Right renal cortex interstitium (tissue), 3 donors: ENCODE results near the gene SLC7A1. TPM values are rescaled to one million over a fixed set of nuclear protein-coding genes. Genes with fewer than 3 reads are reported as not detected.

Experiments used
- DNase-seq, 3 donors: peaks; one replicate each; pipeline ENCODE4 v3.0.0-alpha.2; 2013; ENCODE audit warnings: low read depth in 3 of 3, low spot score in 2 of 3
- polyA plus RNA-seq, 3 donors: library from polyadenylated mRNA; unstranded; fragments of 120-200 nt; gene quantifications; one replicate each; pipeline ENCODE4 v1.2.1, GENCODE V29; 2013; ENCODE audit not compliant: insufficient read length in 3 of 3

The SLC7A1 gene
- polyA plus RNA-seq, 3 donors, result 15.3 to 16.8 (median 15.6) TPM

- DNase-seq, result no peak
Measured at GRCh38 chr13:29496241-29496712, 99.2 kb downstream of the SLC7A1 start.

GRCh38 chr13:29494520-29494919 is 101.0 kb downstream of the SLC7A1 start:
- no peak for DNase-seq

DNA sequence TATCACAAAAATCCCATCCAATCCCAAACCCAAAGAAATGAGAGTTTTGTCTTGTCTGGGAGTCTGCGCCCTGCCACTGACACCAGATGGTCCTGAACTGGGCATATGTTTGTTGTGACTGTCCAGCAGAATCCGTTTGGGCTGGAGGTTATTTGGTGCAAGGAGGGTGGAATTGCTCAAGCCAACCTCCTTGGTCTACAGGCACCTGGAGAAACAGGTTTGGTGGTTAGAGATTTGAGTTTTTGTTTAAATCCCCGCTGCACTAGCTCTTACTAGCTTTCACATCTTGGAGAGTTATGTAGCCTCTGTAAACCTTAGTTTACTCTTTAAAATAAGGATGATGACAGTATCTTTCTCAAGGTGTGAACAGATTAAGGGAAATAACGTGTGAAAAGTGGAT is 101.7 kb downstream of the SLC7A1 start:
- no peak for DNase-seq

DNA sequence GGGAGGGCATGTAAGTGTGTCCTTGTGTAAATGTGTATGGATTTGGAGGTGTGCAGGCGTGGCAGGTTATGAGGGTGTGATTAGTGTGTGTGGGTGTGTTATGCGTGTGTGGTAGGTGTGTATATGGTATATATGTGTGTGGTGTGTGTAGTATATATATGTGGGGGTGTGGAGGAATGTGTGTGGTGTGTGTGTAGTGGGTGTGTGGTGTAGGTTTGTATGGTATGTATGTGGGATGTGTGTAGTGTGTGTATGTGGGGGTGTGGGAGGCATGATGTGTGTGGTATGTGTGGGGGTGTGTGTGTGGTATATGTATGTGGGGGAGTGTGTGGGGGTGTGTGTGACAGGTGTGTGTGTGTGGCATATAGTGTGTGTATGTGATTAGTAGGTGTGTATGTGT is 104.2 kb downstream of the SLC7A1 start:
- no peak for DNase-seq

DNA sequence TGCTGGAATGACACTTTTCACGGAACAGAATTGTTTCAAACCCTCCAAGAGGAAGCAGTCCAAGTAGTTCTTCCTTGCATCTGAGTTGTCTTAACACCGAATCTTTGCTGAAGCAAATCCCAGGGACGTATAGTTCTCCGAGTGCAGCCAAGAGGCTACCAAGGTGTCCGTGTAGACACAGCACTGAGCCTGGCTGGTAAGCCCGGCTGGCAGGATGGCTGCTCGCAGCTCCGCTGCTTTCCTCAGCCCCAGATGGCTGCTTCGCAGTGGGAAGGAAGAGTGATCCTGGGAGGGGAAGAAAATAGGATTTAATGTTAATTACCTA is 105.0 kb downstream of the SLC7A1 start:
- DNase-seq, result no peak

DNA sequence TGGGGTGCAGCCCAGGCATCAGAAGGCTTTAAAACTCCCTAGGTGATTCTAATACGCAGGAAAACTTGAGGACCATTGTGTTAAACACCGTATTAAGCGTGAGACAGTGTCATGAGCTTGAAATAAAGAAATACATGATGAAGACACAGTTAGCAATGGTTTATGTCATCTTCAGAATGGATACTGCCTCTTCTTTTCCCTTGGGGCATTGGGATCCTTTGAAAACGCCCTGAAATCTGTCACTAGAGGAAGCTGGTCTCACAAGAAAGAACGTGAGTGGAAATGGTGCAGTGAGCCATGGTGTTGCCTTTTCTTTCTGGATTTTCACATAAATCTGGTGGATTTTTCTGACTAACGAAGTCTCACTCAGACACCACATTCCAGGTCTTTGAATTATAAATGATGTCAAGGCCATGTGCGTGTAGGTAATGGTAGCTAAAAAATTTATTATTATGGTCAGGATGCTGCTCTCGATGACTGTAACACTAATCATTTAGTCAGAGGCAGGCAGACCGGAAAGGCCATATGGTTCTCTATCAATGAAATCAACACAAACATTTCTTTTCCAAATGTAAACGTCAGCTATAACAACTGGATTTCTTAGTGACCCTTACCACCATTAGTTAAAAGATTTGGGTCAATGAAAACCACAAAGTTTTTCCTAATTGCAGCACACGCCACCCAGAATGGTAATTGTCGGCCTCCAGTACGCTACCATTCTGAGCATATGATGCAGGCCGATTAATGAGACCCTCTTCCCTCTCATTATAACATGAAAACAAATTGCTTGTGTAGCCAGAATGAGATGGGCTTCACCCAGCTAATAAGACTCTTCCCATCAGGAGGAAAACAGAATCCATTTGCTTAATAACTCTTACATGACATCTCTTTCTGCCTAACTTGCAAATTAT is 105.6 kb downstream of the SLC7A1 start:
- DNase-seq, result no peak

DNA sequence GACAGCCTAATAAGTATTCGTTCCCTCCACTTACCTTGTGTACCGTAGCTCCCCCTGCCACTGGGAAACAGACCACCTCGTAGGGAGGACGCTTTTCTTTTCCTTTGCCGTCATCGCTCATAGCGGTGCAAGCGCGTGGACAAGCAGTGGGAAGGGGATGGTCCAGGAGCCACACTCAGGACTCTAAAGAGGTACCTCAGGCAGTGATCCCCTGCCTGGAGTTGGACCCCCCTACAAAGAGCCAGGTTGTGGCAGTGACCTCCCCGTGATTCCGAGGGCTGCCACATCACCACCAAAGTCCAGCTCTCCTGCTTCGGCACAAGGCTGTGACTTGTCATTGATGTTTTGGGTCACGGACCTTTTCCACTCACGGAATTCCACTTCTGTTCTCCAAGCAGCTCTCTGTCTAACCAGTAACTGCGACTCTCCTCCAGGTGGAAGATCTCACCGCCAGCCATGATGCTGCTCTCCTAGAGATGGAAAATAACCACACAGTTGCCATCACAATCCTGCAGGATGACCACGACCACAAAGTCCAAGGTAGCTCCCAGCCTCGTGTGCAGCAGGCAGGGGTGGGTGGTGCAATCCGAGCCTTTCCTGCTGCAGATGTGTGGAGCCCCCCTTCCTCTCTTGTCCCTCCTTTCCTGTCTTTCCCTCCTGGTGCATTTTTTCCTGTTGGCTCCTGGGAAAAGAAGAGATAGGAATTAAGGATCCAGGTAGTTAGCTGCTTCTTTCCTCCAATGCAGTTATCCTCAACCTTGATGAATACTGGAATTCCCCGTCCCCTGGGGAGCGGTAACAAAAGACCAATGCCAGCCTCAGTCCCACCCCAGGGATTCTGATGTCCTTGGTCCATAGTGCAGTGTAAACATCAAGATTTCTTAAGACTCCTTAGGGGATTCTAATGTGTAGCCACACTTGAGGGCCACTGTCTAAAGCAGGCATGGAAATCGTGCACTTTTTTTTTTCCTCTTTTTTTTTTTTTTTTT is 107.7 kb downstream of the SLC7A1 start:
- DNase-seq, result no peak

DNA sequence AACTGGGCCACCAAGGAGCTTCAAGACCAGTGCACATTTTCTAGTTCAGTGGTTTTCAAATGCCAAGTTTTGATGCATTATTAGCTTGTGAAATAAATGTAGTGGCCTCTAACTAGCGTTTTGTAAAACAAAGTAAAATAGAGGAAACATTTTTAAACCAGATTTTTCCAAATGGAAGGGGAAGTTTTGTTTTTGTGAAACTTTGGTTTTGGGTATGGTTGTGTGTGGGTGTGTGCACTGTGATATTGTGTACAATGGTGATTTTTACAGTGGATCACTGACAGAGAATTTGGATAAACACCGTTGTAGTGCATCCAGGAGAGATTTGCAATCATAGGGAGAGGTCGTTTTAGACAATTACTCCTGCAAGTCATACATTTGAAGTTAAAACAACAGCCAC is 108.9 kb downstream of the SLC7A1 start:
- DNase-seq, result no peak

DNA sequence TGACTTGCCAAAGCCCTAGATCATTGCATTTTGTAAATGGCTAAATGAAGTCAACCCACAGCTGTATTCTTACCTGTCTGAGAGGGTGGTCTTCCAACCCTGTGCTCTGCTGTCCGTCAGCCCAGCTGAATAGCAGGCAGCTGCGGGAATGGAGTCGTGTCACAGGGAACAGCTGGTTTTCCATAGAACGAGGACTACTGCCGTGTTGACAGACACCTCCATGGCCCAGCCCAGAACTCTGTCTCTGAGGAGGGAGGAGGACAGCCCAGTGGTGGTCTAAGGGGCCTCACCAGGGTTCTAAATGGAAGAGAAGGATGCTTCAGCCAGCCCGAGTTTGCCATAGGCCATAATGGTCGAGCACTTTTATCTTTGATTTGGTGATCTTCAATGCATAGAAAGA is 110.7 kb downstream of the SLC7A1 start:
- no peak for DNase-seq

DNA sequence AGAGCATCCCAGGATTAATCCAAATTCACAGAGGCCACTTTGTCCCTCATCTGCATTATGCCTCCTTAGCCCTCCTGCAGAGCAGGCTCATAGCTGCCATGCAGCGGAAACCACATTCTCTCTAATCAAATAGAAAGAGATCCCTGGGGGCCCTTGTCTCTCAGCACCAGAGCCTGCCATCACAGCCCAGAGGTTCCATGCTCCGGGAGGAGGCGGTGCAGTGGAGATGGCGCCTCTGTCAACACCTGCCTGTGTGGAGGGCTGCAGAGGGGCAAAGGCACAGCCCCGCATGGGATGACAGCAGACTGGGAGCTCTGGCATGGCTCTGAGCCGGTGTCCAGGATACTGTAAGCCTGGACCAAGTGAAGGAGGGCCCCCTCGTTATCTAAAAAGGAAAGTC is 111.3 kb downstream of the SLC7A1 start:
- DNase-seq, result no peak

DNA sequence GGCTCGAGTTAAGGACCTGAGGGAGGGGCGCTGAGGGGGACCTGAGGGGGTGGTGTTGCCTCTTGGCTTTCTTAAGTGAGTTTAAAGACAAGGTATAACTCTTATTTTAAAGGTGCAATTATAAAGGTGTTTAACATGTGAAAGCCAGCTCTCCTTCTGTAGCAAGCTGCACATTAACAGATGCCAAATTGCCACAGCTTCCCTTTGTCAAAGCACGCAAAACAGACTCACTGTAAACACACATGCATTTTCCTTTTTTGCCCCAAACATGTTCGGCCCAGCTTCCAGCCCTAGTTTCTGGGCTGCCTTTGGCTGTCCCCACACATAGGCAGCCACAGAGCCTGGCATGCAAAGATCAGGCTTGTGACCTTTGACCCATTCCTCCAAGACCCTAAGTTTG is 111.9 kb downstream of the SLC7A1 start:
- no peak for DNase-seq

DNA sequence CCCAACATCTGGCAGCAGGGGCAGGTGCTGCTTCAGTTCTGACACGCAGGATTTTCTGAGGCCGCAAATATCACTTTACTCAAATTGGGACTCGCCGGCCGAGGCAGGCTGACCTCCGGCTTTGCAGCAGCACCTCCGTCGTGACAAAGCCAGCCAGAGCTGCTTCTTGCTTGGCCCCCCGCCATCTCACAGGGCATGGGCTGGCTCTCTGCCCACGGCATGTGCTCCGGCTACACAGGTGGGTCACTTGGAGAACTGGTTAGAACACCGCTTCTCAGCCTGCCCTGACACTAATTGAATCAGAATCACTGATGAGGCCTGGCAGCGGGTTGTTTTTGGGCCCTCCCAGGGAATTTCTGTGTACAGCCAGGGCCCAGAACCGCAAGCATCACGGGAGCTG is 112.3 kb downstream of the SLC7A1 start:
- DNase-seq, result no peak

DNA sequence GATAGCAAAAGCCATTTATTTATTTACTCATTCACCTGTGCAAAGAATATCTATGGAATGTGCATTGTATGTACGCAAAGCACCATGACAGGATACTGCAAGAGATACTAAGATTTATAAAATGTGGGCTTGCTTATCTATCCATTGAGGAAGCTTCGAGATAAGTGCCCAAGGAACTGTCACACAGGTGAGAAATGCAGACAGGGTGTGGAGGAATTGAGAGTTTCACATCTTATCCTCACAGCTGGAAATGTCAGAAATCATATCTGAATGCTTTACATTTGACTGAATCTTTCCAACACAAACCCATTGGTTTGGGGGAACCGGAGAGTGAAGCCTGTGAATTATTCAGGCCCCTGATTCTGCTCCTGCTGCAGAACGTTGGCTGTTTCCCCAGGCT is 113.0 kb downstream of the SLC7A1 start:
- no peak for DNase-seq

- no peak for DNase-seq
Measured at GRCh38 chr13:29481603-29482002, 113.9 kb downstream of the SLC7A1 start.

- no peak for DNase-seq
Measured at GRCh38 chr13:29480893-29481525, 114.5 kb downstream of the SLC7A1 start.

DNA sequence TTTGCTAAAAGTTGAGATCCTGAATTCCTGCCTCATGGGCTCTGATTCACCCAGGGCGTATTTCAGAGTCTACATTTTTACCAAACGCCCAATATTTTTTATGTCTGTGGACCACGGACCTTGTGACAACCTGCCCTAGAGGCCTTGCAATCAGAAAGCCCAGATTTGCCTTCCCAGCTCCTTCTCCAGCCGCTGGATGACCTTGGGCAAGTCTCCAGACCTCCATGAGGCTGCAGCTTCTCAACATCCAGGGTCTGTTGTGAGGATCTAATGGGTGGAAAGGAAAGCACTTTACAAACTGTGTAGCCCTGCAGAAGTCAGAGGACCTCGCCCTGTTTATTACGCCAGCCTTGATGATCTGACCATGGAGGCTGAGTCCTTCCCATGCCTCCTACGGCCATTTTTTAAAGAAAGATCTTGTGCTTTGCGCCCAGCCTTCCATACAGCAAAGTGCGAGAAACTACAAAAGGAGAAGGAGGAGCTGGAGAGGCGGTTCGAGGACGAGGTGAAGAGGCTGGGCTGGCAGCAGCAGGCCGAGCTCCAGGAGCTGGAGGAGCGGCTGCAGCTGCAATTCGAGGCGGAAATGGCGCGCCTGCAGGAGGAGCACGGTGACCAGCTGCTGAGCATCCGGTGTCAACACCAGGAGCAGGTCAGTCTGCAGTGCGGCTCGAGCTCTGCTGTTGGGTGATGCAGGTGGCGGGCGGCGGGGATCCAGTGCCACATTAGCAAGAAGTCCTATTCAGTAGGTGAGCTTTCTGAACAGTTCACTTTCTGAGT is 115.6 kb downstream of the SLC7A1 start:
- DNase-seq, result no peak

DNA sequence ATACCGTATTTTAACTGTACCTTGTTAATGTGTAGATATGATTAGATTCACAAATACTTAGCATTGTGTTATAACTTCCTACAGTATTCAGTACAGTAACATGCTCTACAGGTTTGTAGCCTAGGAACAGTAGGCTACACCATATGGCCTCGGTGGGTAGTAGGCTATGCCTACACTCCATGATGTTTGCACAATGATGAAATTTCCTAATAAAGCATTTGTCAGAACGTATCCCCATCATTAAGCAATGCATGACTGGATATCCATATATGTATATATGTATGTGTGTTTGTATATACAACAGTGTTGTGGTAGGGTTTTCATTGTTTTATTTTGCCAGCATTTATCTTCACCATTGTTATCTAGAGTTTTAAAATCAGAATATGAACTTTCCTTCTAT is 119.4 kb downstream of the SLC7A1 start:
- no peak for DNase-seq

- no peak for DNase-seq
Measured at GRCh38 chr13:29474991-29475390, 120.5 kb downstream of the SLC7A1 start.

- DNase-seq, result no peak
Measured at GRCh38 chr13:29473166-29473565, 122.3 kb downstream of the SLC7A1 start.

DNA sequence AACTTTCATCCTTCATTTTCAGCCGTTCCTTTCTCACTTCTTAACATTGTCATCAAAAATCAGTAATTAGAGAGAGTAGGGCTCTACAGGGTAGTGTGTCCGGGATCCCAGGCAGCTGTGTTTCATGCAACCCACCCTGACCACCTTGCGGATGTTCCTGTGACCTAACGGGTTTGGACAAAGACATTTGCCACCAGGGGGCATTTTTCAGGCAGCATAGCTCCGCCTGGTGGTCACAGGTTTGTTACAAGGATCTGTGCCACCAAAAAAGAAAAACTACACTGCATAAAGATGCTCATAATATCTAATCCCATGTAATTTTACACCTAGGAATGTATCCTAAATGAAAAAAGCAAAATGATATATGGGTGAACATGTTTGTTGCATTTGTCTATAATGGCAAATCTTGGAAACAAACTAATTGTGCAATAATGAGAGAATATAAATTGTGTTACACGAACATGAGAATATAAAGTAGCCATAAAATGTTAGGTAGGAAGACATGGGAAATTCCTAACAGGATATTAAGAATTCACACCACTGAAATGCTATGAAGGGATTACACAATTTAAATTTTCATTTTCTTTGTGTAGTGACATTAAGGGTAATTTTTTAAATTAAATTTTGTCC is 123.0 kb downstream of the SLC7A1 start:
- DNase-seq, result no peak
